ENCODE results near the gene FNDC8. TPM values are rescaled to one million over a fixed set of nuclear protein-coding genes. Genes with fewer than 3 reads are reported as not detected.

FNDC8 gene
- total RNA-seq, 4 donors from 2014 or later = not detected

DNA sequence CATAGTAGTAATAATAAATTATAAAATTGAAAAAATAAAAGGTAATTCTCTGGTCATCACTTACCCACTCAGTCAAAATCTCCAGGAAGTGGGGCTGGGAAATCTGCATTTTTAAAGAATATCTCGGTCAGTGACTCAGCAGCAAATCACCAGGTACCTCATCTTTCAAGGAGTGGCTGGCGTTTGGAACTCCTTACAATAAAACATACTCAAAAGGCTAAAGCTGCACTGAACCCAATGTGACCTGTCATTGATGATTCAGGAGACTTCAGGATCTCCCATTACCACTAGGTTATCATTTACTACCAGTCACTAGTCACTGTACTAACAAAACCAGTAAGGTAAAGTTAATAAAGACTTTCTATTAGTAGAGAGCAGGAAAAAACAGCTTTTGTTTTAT is 36.4 kb upstream of the FNDC8 start:
- no peaks in the 10 kb centered on the region for H3K27me3 ChIP-seq
- H3K27ac ChIP-seq = peak overlapping the region; percentile 5 to 49 (median 20)
- no peaks in the 10 kb centered on the region for H3K9me3 ChIP-seq
- no peak overlapping the region for H3K4me3 ChIP-seq
- peaks cover 0 to 54% (median 13%) of the 10 kb centered on the region in 4 donors for H3K4me1 ChIP-seq
- no peaks in the 10 kb centered on the region for H3K36me3 ChIP-seq
- no peak for TF ChIP-seq POLR2A (IDR thresholded peaks at IDR 0.05)
- TF ChIP-seq, protein P1, sequence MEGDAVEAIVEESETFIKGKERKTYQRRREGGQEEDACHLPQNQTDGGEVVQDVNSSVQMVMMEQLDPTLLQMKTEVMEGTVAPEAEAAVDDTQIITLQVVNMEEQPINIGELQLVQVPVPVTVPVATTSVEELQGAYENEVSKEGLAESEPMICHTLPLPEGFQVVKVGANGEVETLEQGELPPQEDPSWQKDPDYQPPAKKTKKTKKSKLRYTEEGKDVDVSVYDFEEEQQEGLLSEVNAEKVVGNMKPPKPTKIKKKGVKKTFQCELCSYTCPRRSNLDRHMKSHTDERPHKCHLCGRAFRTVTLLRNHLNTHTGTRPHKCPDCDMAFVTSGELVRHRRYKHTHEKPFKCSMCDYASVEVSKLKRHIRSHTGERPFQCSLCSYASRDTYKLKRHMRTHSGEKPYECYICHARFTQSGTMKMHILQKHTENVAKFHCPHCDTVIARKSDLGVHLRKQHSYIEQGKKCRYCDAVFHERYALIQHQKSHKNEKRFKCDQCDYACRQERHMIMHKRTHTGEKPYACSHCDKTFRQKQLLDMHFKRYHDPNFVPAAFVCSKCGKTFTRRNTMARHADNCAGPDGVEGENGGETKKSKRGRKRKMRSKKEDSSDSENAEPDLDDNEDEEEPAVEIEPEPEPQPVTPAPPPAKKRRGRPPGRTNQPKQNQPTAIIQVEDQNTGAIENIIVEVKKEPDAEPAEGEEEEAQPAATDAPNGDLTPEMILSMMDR (IDR thresholded peaks at IDR 0.05) = no peak
- no peak for DNase-seq

DNA sequence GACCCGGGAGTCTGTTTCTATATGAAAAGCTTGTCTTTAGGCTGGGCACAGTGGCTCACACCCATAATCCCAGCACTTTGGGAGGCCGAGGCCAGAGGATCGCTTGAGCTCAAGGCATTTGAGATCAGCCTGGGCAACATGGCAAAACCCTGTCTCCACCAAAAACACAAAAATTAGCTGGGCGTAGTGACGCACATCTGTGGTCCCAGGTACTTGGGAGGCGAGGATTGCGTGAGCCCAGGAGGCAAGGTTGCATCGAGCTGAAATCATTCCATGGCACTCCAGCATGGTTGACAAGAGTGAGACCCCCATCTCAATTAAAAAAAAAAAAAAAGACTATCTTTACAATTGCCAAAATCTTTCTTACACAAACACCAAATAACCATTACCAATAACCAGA is 35.3 kb upstream of the FNDC8 start:
- H3K36me3 ChIP-seq = no peaks in the 10 kb centered on the region
- TF ChIP-seq POLR2A (IDR thresholded peaks at IDR 0.05) = no peak
- TF ChIP-seq, protein P1 (IDR thresholded peaks at IDR 0.05) = no peak
- no peak for DNase-seq
- H3K4me1 ChIP-seq = peaks cover 0 to 45% (median 12%) of the 10 kb centered on the region in 4 donors
- H3K27ac ChIP-seq = peak overlapping the region in 2 of 4 donors; percentile 16 to 25
- H3K27me3 ChIP-seq = no peaks in the 10 kb centered on the region
- no peak overlapping the region for H3K4me3 ChIP-seq
- no peaks in the 10 kb centered on the region for H3K9me3 ChIP-seq

DNA sequence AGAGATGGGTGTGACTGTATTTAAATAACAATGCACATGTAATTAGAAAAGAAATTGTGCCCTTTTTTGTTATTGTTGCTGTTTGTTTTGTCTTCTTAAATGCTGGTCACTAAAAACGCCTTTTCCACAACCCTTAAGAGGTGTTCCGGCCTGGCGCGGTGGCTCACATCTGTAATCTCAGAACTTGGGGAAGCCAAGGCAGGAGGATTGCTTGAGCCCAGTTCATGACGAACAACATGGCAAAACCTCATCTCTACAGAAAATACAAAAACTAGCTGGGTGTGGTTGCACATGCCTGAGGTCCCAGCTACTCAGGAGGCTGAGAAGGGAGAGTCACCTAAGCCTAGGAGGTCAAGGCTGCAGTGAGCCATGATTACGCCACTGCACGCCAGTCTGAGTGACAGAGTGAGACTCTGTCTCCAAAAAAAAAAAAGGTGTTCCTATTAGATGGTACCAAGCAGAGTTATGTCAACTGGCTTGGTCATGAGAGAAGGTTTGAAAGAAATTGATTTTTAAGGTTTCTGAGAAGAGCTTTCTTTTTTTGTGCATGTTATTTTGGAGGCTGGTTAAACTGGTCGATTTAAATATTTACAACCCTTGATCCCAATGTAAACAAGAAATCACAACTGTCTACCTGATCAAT is 34.4 kb upstream of the FNDC8 start:
- TF ChIP-seq, protein P1 (IDR thresholded peaks at IDR 0.05) = no peak
- TF ChIP-seq POLR2A (IDR thresholded peaks at IDR 0.05) = no peak
- no peaks in the 10 kb centered on the region for H3K27me3 ChIP-seq
- H3K4me3 ChIP-seq = peak overlapping the region in 2 of 4 donors; percentile 90 to 97
- no peaks in the 10 kb centered on the region for H3K9me3 ChIP-seq
- H3K36me3 ChIP-seq = no peaks in the 10 kb centered on the region
- DNase-seq = peak in 1 of 3 donors; percentile 55
- H3K4me1 ChIP-seq = peaks cover 0 to 39% (median 8%) of the 10 kb centered on the region in 4 donors
- peak overlapping the region; percentile 96 to 99 (median 98) for H3K27ac ChIP-seq

DNA sequence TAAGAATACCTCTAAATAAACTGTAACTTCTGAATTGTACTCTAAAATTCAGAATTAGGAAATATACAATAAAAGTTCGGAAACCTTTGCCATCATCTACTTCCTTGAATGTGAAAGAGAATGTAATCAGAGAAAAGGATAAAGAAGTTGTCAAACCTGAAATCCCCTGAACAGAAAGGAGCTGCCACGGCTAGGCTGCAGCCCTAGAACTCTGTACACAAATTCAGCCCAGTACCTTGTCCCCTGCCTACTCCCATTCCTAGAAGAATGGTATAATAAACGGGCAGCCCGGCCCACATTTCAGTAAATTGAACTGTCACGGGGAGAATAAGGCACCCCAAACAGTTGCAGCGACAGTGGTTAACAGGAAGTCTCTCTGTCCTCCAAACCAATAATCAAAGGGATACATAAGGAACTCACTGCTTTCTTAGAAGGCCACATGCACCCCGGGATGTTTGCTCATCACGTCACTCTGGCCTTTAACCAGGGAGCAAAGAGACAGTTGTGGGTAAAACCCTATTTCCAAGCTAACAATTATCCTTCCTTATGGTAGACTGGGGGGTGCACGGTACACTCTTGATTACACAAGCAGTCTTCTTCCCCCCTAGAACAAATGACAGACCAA is 33.6 kb upstream of the FNDC8 start:
- H3K36me3 ChIP-seq = no peaks in the 10 kb centered on the region
- H3K4me1 ChIP-seq = peaks cover 0 to 31% (median 6%) of the 10 kb centered on the region in 4 donors
- TF ChIP-seq, protein P1 (IDR thresholded peaks at IDR 0.05) = peak in 2 of 6 experiments; percentile 3 to 4
- peak; percentile 43 to 68 for TF ChIP-seq POLR2A (IDR thresholded peaks at IDR 0.05)
- no peaks in the 10 kb centered on the region for H3K27me3 ChIP-seq
- H3K27ac ChIP-seq = peak overlapping the region; percentile 96 to 99 (median 98)
- no peaks in the 10 kb centered on the region for H3K9me3 ChIP-seq
- DNase-seq = peak; percentile 43 to 84 (median 69)
- H3K4me3 ChIP-seq = peak overlapping the region; percentile 90 to 98 (median 94)

GRCh38 chr17:35088356-35088880 is 33.0 kb upstream of the FNDC8 start:
- DNase-seq = peak; percentile 41 to 81 (median 76)
- Histone ChIP-seq H3K36me3 (no peaks in the 10 kb centered on the region), H3K9me3 (no peaks in the 10 kb centered on the region), H3K27ac (peak overlapping the region; percentile 96 to 99 (median 98)), H3K4me1 (peaks cover 0 to 31% (median 4%) of the 10 kb centered on the region in 4 donors), H3K4me3 (peak overlapping the region; percentile 90 to 98 (median 94)), H3K27me3 (no peaks in the 10 kb centered on the region)
- no peak for TF ChIP-seq POLR2A (IDR thresholded peaks at IDR 0.05)
- TF ChIP-seq, protein P1 (IDR thresholded peaks at IDR 0.05) = no peak

All from Peyer's patch (tissue), 4 donors.